ENCODE data around the gene POLR1A. TPM values are rescaled to one million over a fixed set of nuclear protein-coding genes. Genes with fewer than 3 reads are reported as not detected.

Gene POLR1A
- polyA plus RNA-seq, 2 of the 4 experiments (the other 2 are of a cell fraction): 22.8 to 55.7 TPM

DNA sequence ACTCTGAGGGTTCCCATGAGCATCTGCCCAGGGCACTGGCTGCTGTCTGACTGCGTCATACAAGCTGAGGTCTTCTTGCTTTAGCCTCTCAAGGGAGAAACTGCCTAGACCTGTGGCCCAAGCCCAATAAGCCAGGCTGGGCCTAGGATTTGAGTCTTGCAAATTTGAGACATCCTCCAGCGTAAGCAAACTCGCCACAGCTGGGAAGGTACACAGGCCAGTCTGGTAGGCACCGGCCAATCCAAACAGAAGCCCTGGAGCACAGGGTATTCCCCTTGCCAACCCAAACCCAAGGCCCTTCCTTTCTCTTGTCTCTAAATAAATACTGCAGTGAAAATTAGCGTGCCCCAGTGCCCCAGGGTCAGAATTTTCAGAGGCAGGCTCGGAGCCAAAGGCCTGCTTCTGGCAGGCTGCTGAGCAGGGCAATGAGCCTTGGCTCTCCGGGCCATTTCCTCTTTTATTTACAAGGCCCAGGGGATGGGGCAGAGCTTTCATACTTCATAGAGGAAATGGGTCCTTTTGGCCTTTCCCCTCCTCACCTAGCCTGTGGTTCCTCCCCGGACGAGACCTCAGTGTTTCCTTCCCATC lies 33.3 kb downstream of the POLR1A start:
- H3K9me3 ChIP-seq: no peaks in the 10 kb centered on the region
- CTCF ChIA-PET: interaction anchor here (0.6 to 9.9 kb wide), 7 partner anchors 7 to 485 kb away, joined by 3 to 69 read pairs (median 3); partner anchors contain the start of gene ST3GAL5
- ATAC-seq: peak; percentile 10 to 71; a peak in 4 of 6 replicates
- 43% methylated on average over 9 of the region's 9 CpGs for WGBS (ENCODE audit: missing lambda C conversion rate)
- POLR2A ChIA-PET: no interaction called here
- FAIRE-seq: no peak
- TF ChIP-seq KDM5A (IDR thresholded peaks at IDR 0.05) (no peak), HOXA7 (CRISPR knock-in tag; IDR thresholded peaks at IDR 0.05) (no peak), EHMT2 (IDR thresholded peaks at IDR 0.05; ENCODE audit: low read depth) (no peak), MAZ (IDR thresholded peaks at IDR 0.05; ENCODE audit: borderline replicate concordance, low read depth, low read length) (no peak), CBX2 (IDR thresholded peaks at IDR 0.05; ENCODE audit: borderline replicate concordance, low read depth) (no peak), RARB (CRISPR knock-in tag; IDR thresholded peaks at IDR 0.05) (no peak), ZFP36 (IDR thresholded peaks at IDR 0.05; ENCODE audit: borderline replicate concordance, partially characterized antibody) (no peak), ZC3H11A (IDR thresholded peaks at IDR 0.05) (no peak), ELK1 (IDR thresholded peaks at IDR 0.05; ENCODE audit: low read depth, low read length) (no peak), RFX5 (IDR thresholded peaks at IDR 0.05) (no peak), JUNB (IDR thresholded peaks at IDR 0.05) (no peak), POLR2AphosphoS2 (conservative IDR thresholded peaks at IDR 0.05; ENCODE audit: low read length) (no peak), EP300 (IDR thresholded peaks at IDR 0.05) (no peak), EHF (CRISPR knock-in tag; IDR thresholded peaks at IDR 0.05) (no peak), MAFK (IDR thresholded peaks at IDR 0.05; ENCODE audit: partially characterized antibody) (no peak), FOSB (CRISPR knock-in tag; IDR thresholded peaks at IDR 0.05) (no peak), HOXB13 (CRISPR knock-in tag; IDR thresholded peaks at IDR 0.05; ENCODE audit: low read depth) (no peak), CEBPB (IDR thresholded peaks at IDR 0.05) (no peak), GATA3 (IDR thresholded peaks at IDR 0.05; ENCODE audit: borderline replicate concordance) (no peak)
- DNase-seq (ENCODE audit: low read depth in 1 of 2, low spot score in 1 of 2): peak in 1 of 2 experiments; percentile 55
- peak overlapping the region; percentile 7 to 72; a peak in 4 of 6 replicates for H3K27ac ChIP-seq
- H3K4me1 ChIP-seq: peaks cover 41% of the 10 kb centered on the region
- H3K4me3 ChIP-seq: no peak overlapping the region
- no peak overlapping the region for H3K4me2 ChIP-seq

GRCh38 chr2:86070868-86071267 lies 34.8 kb downstream of the POLR1A start:
- ATAC-seq (no peak), FAIRE-seq (no peak), DNase-seq (ENCODE audit: low read depth in 1 of 2, low spot score in 1 of 2) (no peak)
- no peaks in the 10 kb centered on the region for H3K9me3 ChIP-seq
- TF ChIP-seq TFCP2L1 (CRISPR knock-in tag; IDR thresholded peaks at IDR 0.05): no peak
- TF ChIP-seq EP300 (IDR thresholded peaks at IDR 0.05): no peak
- TF ChIP-seq RAD21 (conservative IDR thresholded peaks at IDR 0.05 in 1 of 2, IDR thresholded peaks at IDR 0.05 in 1 of 2): no peak
- TF ChIP-seq, protein P1, sequence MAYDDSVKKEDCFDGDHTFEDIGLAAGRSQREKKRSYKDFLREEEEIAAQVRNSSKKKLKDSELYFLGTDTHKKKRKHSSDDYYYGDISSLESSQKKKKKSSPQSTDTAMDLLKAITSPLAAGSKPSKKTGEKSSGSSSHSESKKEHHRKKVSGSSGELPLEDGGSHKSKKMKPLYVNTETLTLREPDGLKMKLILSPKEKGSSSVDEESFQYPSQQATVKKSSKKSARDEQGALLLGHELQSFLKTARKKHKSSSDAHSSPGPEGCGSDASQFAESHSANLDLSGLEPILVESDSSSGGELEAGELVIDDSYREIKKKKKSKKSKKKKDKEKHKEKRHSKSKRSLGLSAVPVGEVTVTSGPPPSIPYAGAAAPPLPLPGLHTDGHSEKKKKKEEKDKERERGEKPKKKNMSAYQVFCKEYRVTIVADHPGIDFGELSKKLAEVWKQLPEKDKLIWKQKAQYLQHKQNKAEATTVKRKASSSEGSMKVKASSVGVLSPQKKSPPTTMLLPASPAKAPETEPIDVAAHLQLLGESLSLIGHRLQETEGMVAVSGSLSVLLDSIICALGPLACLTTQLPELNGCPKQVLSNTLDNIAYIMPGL (CRISPR knock-in tag; IDR thresholded peaks at IDR 0.05; ENCODE audit: borderline replicate concordance): no peak
- no peak for TF ChIP-seq SREBF2 (IDR thresholded peaks at IDR 0.05)
- no peak for TF ChIP-seq MAX (IDR thresholded peaks at IDR 0.05)
- no peak for TF ChIP-seq TP53 (CRISPR knock-in tag; IDR thresholded peaks at IDR 0.05)
- TF ChIP-seq RNF2 (IDR thresholded peaks at IDR 0.05; ENCODE audit: borderline replicate concordance, low read depth): no peak
- no peak for TF ChIP-seq ZNF302 (CRISPR knock-in tag; IDR thresholded peaks at IDR 0.05)
- TF ChIP-seq HOXA7 (CRISPR knock-in tag; IDR thresholded peaks at IDR 0.05): no peak
- no peak for TF ChIP-seq CBX8 (IDR thresholded peaks at IDR 0.05)
- TF ChIP-seq ZC3H11A (IDR thresholded peaks at IDR 0.05): no peak
- no peak for TF ChIP-seq CEBPB (IDR thresholded peaks at IDR 0.05)
- TF ChIP-seq CHD2 (IDR thresholded peaks at IDR 0.05; ENCODE audit: low read length, partially characterized antibody): no peak
- TF ChIP-seq EHMT2 (IDR thresholded peaks at IDR 0.05; ENCODE audit: low read depth): no peak
- ChIA-PET CTCF (interaction anchor here (2.1 to 9.9 kb wide), 4 partner anchors 8 to 244 kb away, joined by 5 to 69 read pairs (median 48); partner anchors contain the start of gene ST3GAL5), POLR2A (no interaction called here)
- no peak overlapping the region for H3K4me3 ChIP-seq
- peaks cover 41% of the 10 kb centered on the region for H3K4me1 ChIP-seq
- no peak overlapping the region for H3K4me2 ChIP-seq
- 72% methylated on average over 2 of the region's 2 CpGs for WGBS (ENCODE audit: missing lambda C conversion rate)
- no peak overlapping the region for H3K27ac ChIP-seq

All from A549 (cell line).